ENCODE data around the gene CLDN7.

DNA sequence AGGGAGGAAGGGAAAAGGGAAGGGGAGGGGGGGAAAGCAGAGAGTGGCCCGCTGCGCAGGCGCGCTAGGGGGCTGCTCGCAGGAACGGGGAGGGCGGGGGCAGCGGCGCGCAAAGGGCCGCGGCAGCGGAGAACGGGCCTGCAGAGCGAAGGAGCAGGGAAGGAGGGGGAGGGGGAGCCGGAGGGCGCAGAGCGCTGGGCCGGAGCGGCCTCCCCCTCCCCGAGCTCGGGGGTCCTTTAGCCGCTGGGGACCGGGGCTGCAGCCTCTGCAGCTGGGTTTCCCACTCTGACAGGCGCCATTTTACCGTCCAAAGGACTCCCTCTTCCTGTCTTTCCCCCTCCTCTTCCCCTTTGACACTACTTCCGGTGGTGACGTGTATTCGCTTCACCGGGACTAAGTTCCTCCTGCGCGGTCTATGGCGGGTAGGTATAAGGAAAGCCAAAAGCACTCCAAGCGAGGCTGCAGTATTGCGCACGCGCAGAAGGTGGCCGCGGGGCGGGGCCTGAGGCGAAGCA is 10.6 kb downstream of the CLDN7 start, which contains the start of gene CTDNEP1:
- TF ChIP-seq, protein P1, sequence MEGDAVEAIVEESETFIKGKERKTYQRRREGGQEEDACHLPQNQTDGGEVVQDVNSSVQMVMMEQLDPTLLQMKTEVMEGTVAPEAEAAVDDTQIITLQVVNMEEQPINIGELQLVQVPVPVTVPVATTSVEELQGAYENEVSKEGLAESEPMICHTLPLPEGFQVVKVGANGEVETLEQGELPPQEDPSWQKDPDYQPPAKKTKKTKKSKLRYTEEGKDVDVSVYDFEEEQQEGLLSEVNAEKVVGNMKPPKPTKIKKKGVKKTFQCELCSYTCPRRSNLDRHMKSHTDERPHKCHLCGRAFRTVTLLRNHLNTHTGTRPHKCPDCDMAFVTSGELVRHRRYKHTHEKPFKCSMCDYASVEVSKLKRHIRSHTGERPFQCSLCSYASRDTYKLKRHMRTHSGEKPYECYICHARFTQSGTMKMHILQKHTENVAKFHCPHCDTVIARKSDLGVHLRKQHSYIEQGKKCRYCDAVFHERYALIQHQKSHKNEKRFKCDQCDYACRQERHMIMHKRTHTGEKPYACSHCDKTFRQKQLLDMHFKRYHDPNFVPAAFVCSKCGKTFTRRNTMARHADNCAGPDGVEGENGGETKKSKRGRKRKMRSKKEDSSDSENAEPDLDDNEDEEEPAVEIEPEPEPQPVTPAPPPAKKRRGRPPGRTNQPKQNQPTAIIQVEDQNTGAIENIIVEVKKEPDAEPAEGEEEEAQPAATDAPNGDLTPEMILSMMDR (IDR thresholded peaks at IDR 0.05 in 8 of 11, conservative IDR thresholded peaks at IDR 0.05 in 3 of 11) = no peak
- TF ChIP-seq POLR2A (IDR thresholded peaks at IDR 0.05) (peak in 1 of 3 donors; percentile 16), POLR2AphosphoS5 (IDR thresholded peaks at IDR 0.05) (peak in 1 of 3 donors; percentile 74)
